SK-N-SH treated with all-trans-retinoic acid at 6 μM for 48 hours (cell line): ENCODE data around the gene XAB2.

Source experiments
- ATAC-seq: fragments of 200-7000 bp; cut with Tn5 transposase; 3 replicates; pipeline ENCODE4 v1.9.1; 2020; ENCODE audit warnings: mild to moderate bottlenecking, moderate library complexity
- ARNTL ChIP-seq: fragments of 450-650 bp; formaldehyde crosslinking; IDR thresholded peaks from 2 replicates; pipeline ENCODE4 v1.5.0; 2020; ENCODE audit warnings: low read depth, mild to moderate bottlenecking, moderate library complexity, borderline replicate concordance
- BACH2 ChIP-seq: fragments of 250-450 bp; sonication (Bioruptor Pico); IDR thresholded peaks from 2 replicates; pipeline ENCODE4 v1.9.0; 2021; ENCODE audit warnings: mild to moderate bottlenecking, borderline replicate concordance
- CREB5 ChIP-seq: fragments of 250-450 bp; sonication (Bioruptor Pico); IDR thresholded peaks from 2 replicates; pipeline ENCODE4 v1.5.1; 2020; ENCODE audit warnings: low read depth, mild to moderate bottlenecking, moderate library complexity
- CSDC2 ChIP-seq: fragments of 250-450 bp; sonication (Bioruptor Pico); IDR thresholded peaks from 2 replicates; pipeline ENCODE4 v1.5.0; 2020; ENCODE audit warnings: mild to moderate bottlenecking, moderate library complexity
- CSRNP3 ChIP-seq: fragments of 250-450 bp; sonication (Bioruptor Pico); IDR thresholded peaks from 2 replicates; pipeline ENCODE4 v1.5.1; 2021; ENCODE audit warnings: mild to moderate bottlenecking, moderate library complexity
- ISL1 ChIP-seq: fragments of 250-450 bp; sonication (Bioruptor Pico); IDR thresholded peaks from 2 replicates; pipeline ENCODE4 v2.1.2; 2022; ENCODE audit warnings: mild to moderate bottlenecking, moderate library complexity
- POU6F1 ChIP-seq: fragments of 250-450 bp; sonication (Bioruptor Pico); IDR thresholded peaks from 2 replicates; pipeline ENCODE4 v1.8.0; 2021; ENCODE audit warnings: low read depth, mild to moderate bottlenecking, moderate library complexity, borderline replicate concordance
- PPARA ChIP-seq: fragments of 250-450 bp; sonication (Bioruptor Pico); IDR thresholded peaks from 2 replicates; pipeline ENCODE4 v1.5.0; 2020; ENCODE audit warnings: mild to moderate bottlenecking, borderline replicate concordance
- RARB ChIP-seq: fragments of 250-450 bp; sonication (Bioruptor Pico); IDR thresholded peaks from 2 replicates; pipeline ENCODE4 v1.8.0; 2021; ENCODE audit warnings: mild to moderate bottlenecking, moderate library complexity
- SNAI2 ChIP-seq: fragments of 250-450 bp; sonication (Bioruptor Pico); IDR thresholded peaks from 2 replicates; pipeline ENCODE4 v1.5.0; 2020; ENCODE audit warnings: mild to moderate bottlenecking, moderate library complexity
- TCF4 ChIP-seq: fragments of 250-450 bp; sonication (Bioruptor Pico); IDR thresholded peaks from 2 replicates; pipeline ENCODE4 v1.8.0; 2021; ENCODE audit warnings: mild to moderate bottlenecking, moderate library complexity, borderline replicate concordance
- TOX ChIP-seq: fragments of 250-450 bp; sonication (Bioruptor Pico); IDR thresholded peaks from 2 replicates; pipeline ENCODE4 v1.8.0; 2021; ENCODE audit warnings: mild to moderate bottlenecking, moderate library complexity, borderline replicate concordance
- TSHZ2 ChIP-seq: fragments of 250-450 bp; sonication (Bioruptor Pico); IDR thresholded peaks from 2 replicates; pipeline ENCODE4 v1.5.0; 2020; ENCODE audit warnings: mild to moderate bottlenecking, moderate library complexity
- ZC3H10 ChIP-seq: fragments of 250-450 bp; sonication (Bioruptor Pico); IDR thresholded peaks from 2 replicates; pipeline ENCODE4 v1.5.1; 2021; ENCODE audit warnings: mild to moderate bottlenecking, moderate library complexity
- ZFP3 ChIP-seq: fragments of 250-450 bp; sonication (Bioruptor Pico); IDR thresholded peaks from 2 replicates; pipeline ENCODE4 v1.5.0; 2020; ENCODE audit warnings: mild to moderate bottlenecking, moderate library complexity
- ZFP30 ChIP-seq: fragments of 450-650 bp; formaldehyde crosslinking; IDR thresholded peaks from 2 replicates; pipeline ENCODE4 v1.5.0; 2022; ENCODE audit warnings: mild to moderate bottlenecking, moderate library complexity
- ZNF565 ChIP-seq: fragments of 450-650 bp; formaldehyde crosslinking; conservative IDR thresholded peaks from 2 replicates; pipeline ENCODE4 v1.5.0; 2020; ENCODE audit warnings: low read depth, mild to moderate bottlenecking, moderate library complexity
- ZNF70 ChIP-seq: fragments of 450-650 bp; formaldehyde crosslinking; IDR thresholded peaks from 2 replicates; pipeline ENCODE4 v1.5.0; 2020; ENCODE audit warnings: mild to moderate bottlenecking, moderate library complexity
- ZNF8 ChIP-seq: fragments of 450-650 bp; formaldehyde crosslinking; IDR thresholded peaks from 2 replicates; pipeline ENCODE4 v1.5.0; 2020; ENCODE audit warnings: mild to moderate bottlenecking, moderate library complexity

The XAB2 gene

GRCh38 chr19:7618348-7618747, 11.0 kb downstream of the XAB2 start (continued):
- TF ChIP-seq ARNTL (CRISPR knock-in tag) (no peak), ZC3H10 (CRISPR knock-in tag) (no peak), POU6F1 (CRISPR knock-in tag) (no peak), SNAI2 (CRISPR knock-in tag) (no peak), ZFP30 (CRISPR knock-in tag) (no peak)

GRCh38 chr19:7617735-7618134, 11.6 kb downstream of the XAB2 start:
- ATAC-seq: no peak
- no peak for TF ChIP-seq BACH2 (CRISPR knock-in tag)
- no peak for TF ChIP-seq ZFP30 (CRISPR knock-in tag)
- no peak for TF ChIP-seq TOX
- no peak for TF ChIP-seq TCF4 (CRISPR knock-in tag)
- TF ChIP-seq ISL1: no peak
- TF ChIP-seq POU6F1 (CRISPR knock-in tag): no peak
- no peak for TF ChIP-seq CSDC2 (CRISPR knock-in tag)
- no peak for TF ChIP-seq RARB (CRISPR knock-in tag)
- no peak for TF ChIP-seq ARNTL (CRISPR knock-in tag)
- TF ChIP-seq ZC3H10 (CRISPR knock-in tag): no peak
- no peak for TF ChIP-seq ZNF565 (CRISPR knock-in tag)
- no peak for TF ChIP-seq CSRNP3 (CRISPR knock-in tag)
- TF ChIP-seq ZNF8: no peak

GRCh38 chr19:7617172-7617571, 12.2 kb downstream of the XAB2 start:
- ATAC-seq: no peak
- no peak for TF ChIP-seq ZFP30 (CRISPR knock-in tag)
- TF ChIP-seq ARNTL (CRISPR knock-in tag): no peak
- TF ChIP-seq POU6F1 (CRISPR knock-in tag): no peak
- TF ChIP-seq ISL1: no peak
- no peak for TF ChIP-seq ZNF565 (CRISPR knock-in tag)
- no peak for TF ChIP-seq TCF4 (CRISPR knock-in tag)
- TF ChIP-seq ZC3H10 (CRISPR knock-in tag): no peak
- no peak for TF ChIP-seq SNAI2 (CRISPR knock-in tag)

- ATAC-seq: no peak
- TF ChIP-seq ZFP30 (CRISPR knock-in tag) (no peak), ZNF70 (no peak), BACH2 (CRISPR knock-in tag) (no peak), ZFP3 (CRISPR knock-in tag) (no peak), CSRNP3 (CRISPR knock-in tag) (no peak), POU6F1 (CRISPR knock-in tag) (no peak), CREB5 (no peak), PPARA (CRISPR knock-in tag) (no peak), TSHZ2 (CRISPR knock-in tag) (no peak), ISL1 (no peak)
Measured at GRCh38 chr19:7614859-7615741, 14.2 kb downstream of the XAB2 start.
